Endodermal cell (in vitro differentiated cells): ENCODE measurements around the gene SLC26A3. TPM values are rescaled to one million over a fixed set of nuclear protein-coding genes. Genes with fewer than 3 reads are reported as not detected.

ENCODE experiments used
- DNase-seq: peaks from one replicate; pipeline ENCODE4 v3.0.0-alpha.2; 2017
- H3K27ac ChIP-seq: 2 replicates; pipeline ENCODE4 v1.5.1; 2013; ENCODE audit warnings: mild to moderate bottlenecking, low read depth, low read length, moderate library complexity
- H3K27me3 ChIP-seq: 2 replicates; pipeline ENCODE4 v1.6.1; 2013; ENCODE audit warnings: mild to moderate bottlenecking, low read length, moderate library complexity; ENCODE audit not compliant: insufficient read depth, control insufficient read depth, poor library complexity, severe bottlenecking
- H3K36me3 ChIP-seq: 2 replicates; pipeline ENCODE4 v1.7.0; 2013; ENCODE audit warnings: mild to moderate bottlenecking, low read length, moderate library complexity; ENCODE audit not compliant: control insufficient read depth, insufficient read depth
- H3K4me1 ChIP-seq: one replicate; pipeline ENCODE4 v1.7.0; 2013; ENCODE audit warnings: low read length; ENCODE audit not compliant: control insufficient read depth, insufficient read depth
- H3K4me3 ChIP-seq: 2 replicates; pipeline ENCODE4 v1.5.1; 2013; ENCODE audit warnings: mild to moderate bottlenecking, low read length, moderate library complexity
- H3K9ac ChIP-seq: 2 replicates; pipeline ENCODE4 v1.6.1; 2013; ENCODE audit warnings: mild to moderate bottlenecking, low read length, moderate library complexity; ENCODE audit not compliant: poor library complexity, severe bottlenecking; ENCODE audit errors: extremely low read depth
- H3K9me3 ChIP-seq: 2 replicates; pipeline ENCODE4 v1.6.1; 2013; ENCODE audit warnings: mild to moderate bottlenecking, low read length, moderate library complexity; ENCODE audit not compliant: control insufficient read depth
- H3K27ac Mint-ChIP-seq: 2 replicates; pipeline ENCODE4 v1.8.0; 2020; ENCODE audit warnings: mixed read lengths
- H3K27me3 Mint-ChIP-seq: 2 replicates; pipeline ENCODE4 v1.8.0; 2021; ENCODE audit warnings: mild to moderate bottlenecking, mixed read lengths; ENCODE audit not compliant: insufficient read depth
- H3K36me3 Mint-ChIP-seq: 2 replicates; pipeline ENCODE4 v1.8.0; 2020; ENCODE audit warnings: low read depth, mixed read lengths
- H3K4me1 Mint-ChIP-seq: 2 replicates; pipeline ENCODE4 v1.8.0; 2020; ENCODE audit warnings: mixed read lengths
- H3K4me3 Mint-ChIP-seq: 2 replicates; pipeline ENCODE4 v1.8.0; 2020; ENCODE audit warnings: mild to moderate bottlenecking, moderate library complexity, mixed read lengths
- H3K9me3 Mint-ChIP-seq: 2 replicates; pipeline ENCODE4 v1.8.0; 2020; ENCODE audit warnings: mild to moderate bottlenecking, mixed read lengths
- WGBS, 2 experiments: methylation state at CpG; one replicate each; pipeline versions ENCODE4 v1.1.5 to v1.1.7; 2013; ENCODE audit warnings: missing lambda C conversion rate in 2 of 2, mixed read lengths in 1 of 2; ENCODE audit not compliant: insufficient coverage in 1 of 2, insufficient read length in 1 of 2; 5-methylcytosine and 5-hydroxymethylcytosine counted together
- total RNA-seq, 2 donors: library from RNA; stranded (reverse); fragmentation: NEBNext Ultra II Directional in 1 of 2; extraction: Animal tissue kit (Norgen Biotek cat#: 25700) in 1 of 2; gene quantifications; 2 replicates in 1 of 2; 3 replicates in 1 of 2; pipeline ENCODE4 v1.2.1, GENCODE V29; 2021
- TF ChIP-seq, protein P1 (sequence below): fragments of 200-600 bp; sonication (generic); conservative IDR thresholded peaks from 2 replicates; pipeline ENCODE4 v1.5.0; 2021; ENCODE audit warnings: antibody characterized with exemption, mild to moderate bottlenecking

SLC26A3 gene
- total RNA-seq, 2 donors from 2014 or later: not detected

DNA sequence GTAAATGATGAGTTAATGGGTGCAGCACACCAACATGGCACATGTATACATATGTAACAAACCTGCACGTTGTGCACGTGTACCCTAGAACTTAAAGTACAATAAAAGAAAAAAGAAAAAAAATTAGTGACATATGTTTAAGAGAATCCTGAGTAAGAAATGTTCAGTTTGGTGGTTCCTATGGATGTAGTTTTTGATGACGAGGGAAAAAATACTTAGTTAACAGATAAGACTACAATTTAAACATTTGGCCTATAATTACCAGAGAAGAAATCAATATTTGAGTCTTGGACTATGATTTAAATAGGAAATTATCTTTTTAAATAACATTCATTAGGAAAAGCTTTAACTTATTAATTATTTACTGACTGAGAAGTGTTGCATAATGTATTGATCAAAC lies 39.2 kb upstream of the SLC26A3 start:
- Histone ChIP-seq H3K4me1 (no peaks in the 10 kb centered on the region), H3K4me3 (no peak overlapping the region), H3K36me3 (no peaks in the 10 kb centered on the region), H3K27me3 (no peaks in the 10 kb centered on the region), H3K9ac (no peak overlapping the region), H3K9me3 (no peaks in the 10 kb centered on the region), H3K27ac (no peak overlapping the region)
- Mint-ChIP-seq H3K27me3 (no peaks in the 10 kb centered on the region), H3K9me3 (peaks cover 15% of the 10 kb centered on the region), H3K27ac (no peak overlapping the region), H3K4me1 (no peaks in the 10 kb centered on the region), H3K36me3 (no peaks in the 10 kb centered on the region), H3K4me3 (no peak overlapping the region)
- no peak for DNase-seq
- 100% methylated on average over 1 of the region's 3 CpGs; no CpG with 5 or more reads in 1 of the 2 experiments for WGBS, 2 experiments
- TF ChIP-seq, protein P1, sequence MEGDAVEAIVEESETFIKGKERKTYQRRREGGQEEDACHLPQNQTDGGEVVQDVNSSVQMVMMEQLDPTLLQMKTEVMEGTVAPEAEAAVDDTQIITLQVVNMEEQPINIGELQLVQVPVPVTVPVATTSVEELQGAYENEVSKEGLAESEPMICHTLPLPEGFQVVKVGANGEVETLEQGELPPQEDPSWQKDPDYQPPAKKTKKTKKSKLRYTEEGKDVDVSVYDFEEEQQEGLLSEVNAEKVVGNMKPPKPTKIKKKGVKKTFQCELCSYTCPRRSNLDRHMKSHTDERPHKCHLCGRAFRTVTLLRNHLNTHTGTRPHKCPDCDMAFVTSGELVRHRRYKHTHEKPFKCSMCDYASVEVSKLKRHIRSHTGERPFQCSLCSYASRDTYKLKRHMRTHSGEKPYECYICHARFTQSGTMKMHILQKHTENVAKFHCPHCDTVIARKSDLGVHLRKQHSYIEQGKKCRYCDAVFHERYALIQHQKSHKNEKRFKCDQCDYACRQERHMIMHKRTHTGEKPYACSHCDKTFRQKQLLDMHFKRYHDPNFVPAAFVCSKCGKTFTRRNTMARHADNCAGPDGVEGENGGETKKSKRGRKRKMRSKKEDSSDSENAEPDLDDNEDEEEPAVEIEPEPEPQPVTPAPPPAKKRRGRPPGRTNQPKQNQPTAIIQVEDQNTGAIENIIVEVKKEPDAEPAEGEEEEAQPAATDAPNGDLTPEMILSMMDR: no peak

DNA sequence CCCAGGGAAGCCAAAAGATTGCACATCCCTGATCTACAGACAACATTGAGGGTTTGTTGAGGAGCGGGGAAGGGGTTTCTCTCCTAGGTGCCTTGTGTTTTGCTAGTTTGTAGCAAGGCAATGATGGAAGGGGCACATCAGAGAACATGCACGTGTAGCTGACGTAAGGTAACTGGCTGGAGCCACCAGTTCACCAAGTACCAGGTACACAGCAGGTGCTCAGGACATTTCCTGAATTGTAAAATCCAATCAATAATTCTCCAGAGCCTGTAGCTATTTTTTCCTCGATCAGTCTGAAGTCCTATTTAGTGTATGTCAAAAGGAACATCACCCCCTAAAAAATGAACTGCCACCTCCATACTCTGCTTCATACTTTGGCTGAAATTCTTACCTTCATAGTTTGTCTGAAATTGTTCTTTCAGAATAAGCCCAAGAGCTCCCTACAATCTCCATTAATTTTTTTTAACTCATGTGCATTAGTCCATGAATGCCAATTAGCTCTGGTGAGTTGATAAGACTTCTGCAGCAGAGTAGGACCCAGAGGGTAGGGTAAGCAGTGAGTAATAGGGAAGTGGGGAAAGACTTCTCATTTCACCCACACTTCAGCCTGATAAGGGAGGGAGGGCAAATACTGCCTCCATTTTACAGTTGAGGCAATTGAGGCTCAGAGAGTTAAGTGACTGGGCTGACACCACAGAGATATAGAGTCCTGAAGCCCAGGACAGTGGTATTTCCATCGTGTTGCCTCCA lies 36.0 kb upstream of the SLC26A3 start:
- no peaks in the 10 kb centered on the region for H3K27me3 ChIP-seq
- H3K4me3 ChIP-seq: no peak overlapping the region
- Mint-ChIP-seq H3K9me3 (peaks cover 8% of the 10 kb centered on the region), H3K27ac (no peak overlapping the region), H3K36me3 (no peaks in the 10 kb centered on the region), H3K4me3 (no peak overlapping the region), H3K4me1 (peaks cover 8% of the 10 kb centered on the region), H3K27me3 (no peaks in the 10 kb centered on the region)
- peaks cover 4% of the 10 kb centered on the region for H3K4me1 ChIP-seq
- WGBS, 2 experiments: 87 to 96% methylated on average over 4 to 5 of the region's 5 CpGs
- no peak for DNase-seq
- no peaks in the 10 kb centered on the region for H3K9me3 ChIP-seq
- TF ChIP-seq, protein P1: no peak
- no peak overlapping the region for H3K9ac ChIP-seq
- H3K27ac ChIP-seq: no peak overlapping the region
- H3K36me3 ChIP-seq: no peaks in the 10 kb centered on the region

DNA sequence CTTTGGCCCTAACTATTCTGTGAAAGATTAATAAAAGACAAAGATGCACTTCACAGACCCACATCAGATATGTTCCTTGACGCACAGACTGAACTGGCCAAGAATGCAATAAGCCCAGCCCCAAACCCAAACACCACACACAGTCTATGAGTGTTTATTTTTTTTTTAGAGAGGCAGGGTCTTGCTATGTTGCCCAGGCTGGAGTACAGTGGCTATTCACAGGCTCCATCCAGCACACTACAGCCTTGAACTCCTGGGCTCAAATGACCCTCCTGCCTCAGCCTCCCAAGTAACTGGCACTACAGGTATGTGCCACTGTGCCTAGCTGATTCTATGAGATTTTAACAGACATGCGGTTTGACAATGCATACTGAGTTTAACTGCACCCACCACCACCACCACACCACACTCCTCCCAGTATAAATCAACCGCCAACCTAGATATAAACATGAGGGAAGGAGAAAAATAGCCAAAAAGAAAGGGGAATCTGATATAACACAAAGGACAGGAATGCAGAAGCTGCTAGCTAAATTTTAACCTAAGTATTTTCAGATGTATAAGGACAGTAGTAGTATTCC lies 35.1 kb upstream of the SLC26A3 start:
- H3K4me3 ChIP-seq: no peak overlapping the region
- no peaks in the 10 kb centered on the region for H3K36me3 ChIP-seq
- H3K4me3 Mint-ChIP-seq: no peak overlapping the region
- H3K27ac ChIP-seq: no peak overlapping the region
- peaks cover 4% of the 10 kb centered on the region for H3K4me1 ChIP-seq
- no peak overlapping the region for H3K9ac ChIP-seq
- no peaks in the 10 kb centered on the region for H3K36me3 Mint-ChIP-seq
- WGBS, 2 experiments: 96% methylated on average over 3 of the region's 3 CpGs; no CpG with 5 or more reads in 1 of the 2 experiments
- no peak overlapping the region for H3K27ac Mint-ChIP-seq
- no peaks in the 10 kb centered on the region for H3K27me3 Mint-ChIP-seq
- DNase-seq: no peak
- peaks cover 8% of the 10 kb centered on the region for H3K4me1 Mint-ChIP-seq
- peaks cover 8% of the 10 kb centered on the region for H3K9me3 Mint-ChIP-seq
- no peaks in the 10 kb centered on the region for H3K9me3 ChIP-seq
- no peaks in the 10 kb centered on the region for H3K27me3 ChIP-seq
- TF ChIP-seq, protein P1: no peak
